Bronchial epithelial cell (primary cell): ENCODE data around the gene MT1B. TPM values are rescaled to one million over a fixed set of nuclear protein-coding genes. Genes with fewer than 3 reads are reported as not detected.
A peak's percentile ranks its signal among the peaks of the same experiment; 100 is the strongest.

Source experiments
- DNase-seq: peaks from one replicate; pipeline ENCODE4 v3.0.0-alpha.2; 2010; ENCODE audit warnings: low read depth
- FAIRE-seq: peaks from 2 replicates; lab custom pipeline; 2011; peaks lifted over from hg19 to GRCh38; lab: Jason Lieb, UNC
- H3K27me3 ChIP-seq: 2 replicates; pipeline ENCODE4 v1.5.1; 2011; ENCODE audit warnings: low read length; ENCODE audit not compliant: control insufficient read depth, insufficient read depth
- H3K36me3 ChIP-seq: 2 replicates; pipeline ENCODE4 v1.5.1; 2011; ENCODE audit warnings: low read length; ENCODE audit not compliant: control insufficient read depth, insufficient read depth
- H3K4me3 ChIP-seq: 2 replicates; pipeline ENCODE4 v1.5.1; 2011; ENCODE audit warnings: mild to moderate bottlenecking, low read depth, low read length, control low read depth
- CTCF ChIP-seq: IDR thresholded peaks from 2 replicates; pipeline ENCODE4 v1.5.1; 2011; ENCODE audit warnings: mild to moderate bottlenecking, moderate library complexity, low read length, control low read depth, inconsistent platforms; ENCODE audit not compliant: insufficient read depth, severe bottlenecking
- total RNA-seq: library from RNA; depleted of rRNA; stranded (reverse); fragments of >200 nt; gene quantifications from 2 replicates; pipeline ENCODE4 v1.2.1, GENCODE V29; 2014

Gene MT1B
- total RNA-seq, 1 donor from 2014 or later: not detected

GRCh38 chr16:56610017-56610608 lies 41.6 kb upstream of the MT1B start:
- Histone ChIP-seq H3K27me3 (no peaks in the 10 kb centered on the region), H3K4me3 (no peak overlapping the region), H3K36me3 (no peaks in the 10 kb centered on the region)
- TF ChIP-seq CTCF: no peak
- FAIRE-seq: no peak
- peak; percentile 97 for DNase-seq

GRCh38 chr16:56610609-56611111 lies 41.0 kb upstream of the MT1B start:
- FAIRE-seq: no peak
- H3K36me3 ChIP-seq: no peaks in the 10 kb centered on the region
- peak; percentile 7 for DNase-seq
- TF ChIP-seq CTCF: no peak
- no peaks in the 10 kb centered on the region for H3K27me3 ChIP-seq
- H3K4me3 ChIP-seq: no peak overlapping the region

GRCh38 chr16:56611281-56611833 lies 40.3 kb upstream of the MT1B start:
- no peak for TF ChIP-seq CTCF
- Histone ChIP-seq H3K36me3 (no peaks in the 10 kb centered on the region), H3K27me3 (no peaks in the 10 kb centered on the region), H3K4me3 (no peak overlapping the region)
- no peak for DNase-seq
- FAIRE-seq: no peak

GRCh38 chr16:56613706-56614105 lies 38.0 kb upstream of the MT1B start:
- FAIRE-seq (no peak), DNase-seq (peak; percentile 76)
- TF ChIP-seq CTCF: no peak
- H3K36me3 ChIP-seq: no peaks in the 10 kb centered on the region
- H3K4me3 ChIP-seq: no peak overlapping the region
- H3K27me3 ChIP-seq: no peaks in the 10 kb centered on the region

GRCh38 chr16:56614549-56614991 lies 37.1 kb upstream of the MT1B start:
- FAIRE-seq: no peak
- Histone ChIP-seq H3K36me3 (no peaks in the 10 kb centered on the region), H3K4me3 (no peak overlapping the region), H3K27me3 (no peaks in the 10 kb centered on the region)
- peak; percentile 92 for DNase-seq
- no peak for TF ChIP-seq CTCF
